Smooth muscle cell (in vitro differentiated cells): ENCODE results near the gene LENEP. TPM values are rescaled to one million over a fixed set of nuclear protein-coding genes. Genes with fewer than 3 reads are reported as not detected.
A peak's percentile ranks its signal among the peaks of the same experiment; 100 is the strongest.
"Not testable (repeated sequence)": the region's sequence is repeated elsewhere in the genome, so short reads cannot be mapped to it uniquely, and the experiment has no call there.

Source experiments
- DNase-seq: peaks from one replicate; lab custom pipeline; 2025; ENCODE audit not compliant: unreplicated experiment; lab: John Stamatoyannopoulos, UW
- H2AFZ ChIP-seq: fragments of 200-600 bp; sonication (generic); 2 replicates; pipeline ENCODE4 v1.6.0; 2016; ENCODE audit warnings: antibody characterized with exemption, low read depth, mild to moderate bottlenecking
- H3F3A ChIP-seq: fragments of 200-600 bp; sonication (generic); 2 replicates; pipeline ENCODE4 v1.6.0; 2017; ENCODE audit warnings: antibody characterized with exemption, low read depth
- H3K27ac ChIP-seq: fragments of 200-600 bp; sonication (generic); 2 replicates; pipeline ENCODE4 v1.5.1; 2016; ENCODE audit warnings: low read depth, mild to moderate bottlenecking
- H3K27me3 ChIP-seq: fragments of 200-600 bp; sonication (generic); 2 replicates; pipeline ENCODE4 v1.6.1; 2016; ENCODE audit warnings: low read depth, mild to moderate bottlenecking
- H3K36me3 ChIP-seq: fragments of 200-600 bp; sonication (generic); 2 replicates; pipeline ENCODE4 v1.5.1; 2016; ENCODE audit warnings: low read depth
- H3K4me1 ChIP-seq: fragments of 200-600 bp; sonication (generic); 2 replicates; pipeline ENCODE4 v1.5.1; 2016; ENCODE audit warnings: low read depth
- H3K4me2 ChIP-seq: fragments of 200-600 bp; sonication (generic); 2 replicates; pipeline ENCODE4 v1.6.0; 2016; ENCODE audit warnings: mild to moderate bottlenecking
- H3K4me3 ChIP-seq: fragments of 200-600 bp; sonication (generic); 2 replicates; pipeline ENCODE4 v1.5.1; 2016; ENCODE audit warnings: mild to moderate bottlenecking
- H3K79me2 ChIP-seq: fragments of 200-600 bp; sonication (generic); 2 replicates; pipeline ENCODE4 v1.6.0; 2016; ENCODE audit warnings: low read depth, mild to moderate bottlenecking
- H3K9ac ChIP-seq: fragments of 200-600 bp; sonication (generic); 2 replicates; pipeline ENCODE4 v1.6.0; 2016; ENCODE audit warnings: low read depth
- H3K9me3 ChIP-seq: fragments of 200-600 bp; sonication (generic); replicated peaks from 2 replicates; pipeline ENCODE4 v1.5.1; 2016; ENCODE audit warnings: low read depth
- H4K20me1 ChIP-seq: fragments of 200-600 bp; sonication (generic); 2 replicates; pipeline ENCODE4 v1.6.0; 2016; ENCODE audit warnings: low read depth
- CTCF ChIP-seq: fragments of 200-600 bp; sonication (generic); IDR thresholded peaks from 2 replicates; pipeline ENCODE4 v1.5.1; 2017; ENCODE audit warnings: borderline replicate concordance, mild to moderate bottlenecking, antibody characterized with exemption; ENCODE audit not compliant: insufficient read depth, poor library complexity, severe bottlenecking
- WGBS: methylation state at CpG from one replicate; pipeline ENCODE4 v1.1.7; 2016; ENCODE audit warnings: low lambda C conversion rate; 5-methylcytosine and 5-hydroxymethylcytosine counted together
- polyA plus RNA-seq: library from polyadenylated mRNA; unstranded; fragments of >200 nt; fragmentation: Nextera tagmentation; extraction: Ambion mirVana; gene quantifications from 2 replicates; pipeline ENCODE4 v1.2.1, GENCODE V29; 2016
- total RNA-seq: library from RNA; depleted of rRNA; stranded (reverse); fragments of >200 nt; gene quantifications from 2 replicates; pipeline ENCODE4 v1.2.3, GENCODE V29; 2014

The LENEP gene
- total and polyA plus RNA-seq, 2 experiments from 2014 or later = not detected

DNA sequence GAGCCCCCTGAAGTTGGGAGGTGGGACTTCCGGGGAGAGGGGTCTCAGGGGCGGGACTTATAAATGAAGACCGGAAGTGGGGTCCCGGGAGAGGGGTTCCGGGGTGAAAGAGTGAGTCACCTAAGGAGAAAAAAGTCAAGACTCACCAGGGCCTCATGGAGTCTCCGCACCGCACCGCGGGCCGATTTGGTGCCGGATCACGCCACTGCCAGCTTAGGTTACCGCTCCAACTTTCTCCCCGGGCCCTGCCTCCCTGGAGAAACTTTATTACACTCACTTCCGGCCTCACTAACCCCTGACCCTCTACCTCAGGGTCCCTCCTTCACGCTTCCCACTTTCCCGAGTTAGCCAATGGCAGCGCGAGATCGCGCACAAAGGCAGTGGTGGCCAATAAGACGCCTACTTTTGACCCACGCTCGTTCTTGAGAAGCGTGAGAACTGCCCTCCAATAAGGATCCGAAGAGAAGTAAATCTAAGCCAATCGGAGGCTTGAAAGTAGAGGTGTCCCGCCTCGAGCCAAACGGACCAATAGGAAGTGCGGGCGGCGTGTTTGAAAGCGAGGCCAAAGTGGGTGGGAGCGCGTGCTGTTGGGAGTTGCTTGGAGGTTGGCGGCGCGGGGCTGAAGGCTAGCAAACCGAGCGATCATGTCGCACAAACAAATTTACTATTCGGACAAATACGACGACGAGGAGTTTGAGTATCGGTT, 19.1 kb upstream of the LENEP start, which contains the start of gene CKS1B:
Gene CKS1B (plus strand): TSS at position 580 of the 706 bp plus-strand sequence. CDS start 65 bp downstream, at position 645.
- TF ChIP-seq CTCF = no peak
- peaks cover 42% of the 10 kb centered on the region for H3K79me2 ChIP-seq
- H4K20me1 ChIP-seq = peaks cover 5% of the 10 kb centered on the region
- peak within 1 kb of the TSS; percentile 52 for H2AFZ ChIP-seq
- 2% methylated on average over 45 of the region's 47 CpGs for WGBS
- peak within 1 kb of the TSS; percentile 94 for H3K4me2 ChIP-seq
- H3K9ac ChIP-seq = peak within 1 kb of the TSS; percentile 95
- peaks cover 46% of the 10 kb centered on the region for H3K4me1 ChIP-seq
- H3K9me3 ChIP-seq = no peaks in the 10 kb centered on the region
- H3F3A ChIP-seq = peaks cover 33% of the 10 kb centered on the region
- H3K4me3 ChIP-seq = peak within 1 kb of the TSS; percentile 55
- no peaks in the 10 kb centered on the region for H3K27me3 ChIP-seq
- peak; percentile 99 for DNase-seq
- H3K27ac ChIP-seq = peak within 1 kb of the TSS; percentile 98
- no peaks in the 10 kb centered on the region for H3K36me3 ChIP-seq

- H3K27me3 ChIP-seq = no peaks in the 10 kb centered on the region
- peaks cover 40% of the 10 kb centered on the region for H3K4me1 ChIP-seq
- H3K9ac ChIP-seq = peak overlapping the region; percentile 77
- peak overlapping the region; percentile 52 for H2AFZ ChIP-seq
- H3K27ac ChIP-seq = peak overlapping the region; percentile 98
- H3K79me2 ChIP-seq = peaks cover 35% of the 10 kb centered on the region
- no peak for TF ChIP-seq CTCF
- no peaks in the 10 kb centered on the region for H4K20me1 ChIP-seq
- DNase-seq = peak; percentile 99
- no peaks in the 10 kb centered on the region for H3K9me3 ChIP-seq
- under 1% methylated on average over 30 of the region's 30 CpGs for WGBS
- H3K4me3 ChIP-seq = peak overlapping the region; percentile 55
- H3K4me2 ChIP-seq = peak overlapping the region; percentile 90
- H3K36me3 ChIP-seq = no peaks in the 10 kb centered on the region
- H3F3A ChIP-seq = peaks cover 33% of the 10 kb centered on the region
Observed at GRCh38 chr1:154974808-154975408, 18.5 kb upstream of the LENEP start.

GRCh38 chr1:154975409-154976059, 17.9 kb upstream of the LENEP start:
- WGBS = 2% methylated on average over 23 of the region's 24 CpGs
- peak overlapping the region; percentile 52 for H2AFZ ChIP-seq
- peaks cover 33% of the 10 kb centered on the region for H3F3A ChIP-seq
- H3K4me3 ChIP-seq = peak overlapping the region; percentile 55
- no peaks in the 10 kb centered on the region for H3K27me3 ChIP-seq
- peak; percentile 22 for DNase-seq
- H3K79me2 ChIP-seq = peaks cover 29% of the 10 kb centered on the region
- no peaks in the 10 kb centered on the region for H3K9me3 ChIP-seq
- no peaks in the 10 kb centered on the region for H3K36me3 ChIP-seq
- peaks cover 35% of the 10 kb centered on the region for H3K4me1 ChIP-seq
- peak overlapping the region; percentile 77 for H3K9ac ChIP-seq
- H3K27ac ChIP-seq = peak overlapping the region; percentile 98
- no peaks in the 10 kb centered on the region for H4K20me1 ChIP-seq
- H3K4me2 ChIP-seq = peak overlapping the region; percentile 90
- no peak for TF ChIP-seq CTCF

- DNase-seq, H3K9ac ChIP-seq, H3K4me2 ChIP-seq, H2AFZ ChIP-seq, H3K27me3 ChIP-seq, H3K4me3 ChIP-seq, H3K36me3 ChIP-seq, H3K27ac ChIP-seq, H3K9me3 ChIP-seq, H4K20me1 ChIP-seq: not testable (repeated sequence)
- Histone ChIP-seq H3K4me1 (peaks cover 20% of the 10 kb centered on the region), H3F3A (peaks cover 16% of the 10 kb centered on the region), H3K79me2 (peaks cover 33% of the 10 kb centered on the region)
- 90% methylated on average over 3 of the region's 3 CpGs for WGBS
Observed at GRCh38 chr1:154977762-154978161, 15.6 kb upstream of the LENEP start.
